Measurements from ENCODE around the gene XNDC1N. TPM values are rescaled to one million over a fixed set of nuclear protein-coding genes. Genes with fewer than 3 reads are reported as not detected.

Gene XNDC1N
- polyA plus RNA-seq, 1 donor from 2014 or later, result 6.3 TPM

DNA sequence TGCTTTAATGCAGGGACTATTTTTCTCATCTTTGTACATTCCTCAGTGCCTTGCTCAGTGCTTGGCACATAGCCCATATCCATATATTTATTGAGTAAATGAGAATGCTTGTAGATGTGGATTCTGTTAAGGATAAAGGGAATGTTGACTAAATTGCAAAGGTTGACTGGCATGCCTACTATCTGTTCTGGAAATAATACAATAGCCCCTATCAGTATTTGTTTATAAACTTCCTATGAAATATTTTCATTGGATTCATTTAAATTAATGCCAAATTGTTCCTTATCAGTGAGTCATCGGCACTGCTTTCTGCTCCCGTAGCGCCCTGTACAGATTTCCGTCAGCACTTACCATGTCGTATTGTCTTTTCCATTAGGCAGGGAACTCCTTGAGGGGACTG lies 8.4 kb upstream of the XNDC1N start:
- Histone ChIP-seq H3K9me3 (ENCODE audit: low read length) (no peaks in the 10 kb centered on the region), H3F3A (ENCODE audit: insufficient read depth, low read length, poor library complexity, severe bottlenecking) (no peaks in the 10 kb centered on the region), H3K4me3 (ENCODE audit: low read length) (no peak overlapping the region), H2AFZ (ENCODE audit: low read depth, low read length) (no peak overlapping the region), H3K27ac (ENCODE audit: low read length) (no peak overlapping the region), H3K27me3 (ENCODE audit: insufficient read depth, low read depth, low read length) (no peaks in the 10 kb centered on the region), H3K36me3 (ENCODE audit: insufficient read depth, low read length) (no peaks in the 10 kb centered on the region), H3K9me2 (ENCODE audit: insufficient read depth, low read length) (no peaks in the 10 kb centered on the region), H3K9ac (ENCODE audit: low read length) (no peak overlapping the region), H3K79me2 (replicated peaks; ENCODE audit: insufficient read depth, low read length) (peaks cover 33% of the 10 kb centered on the region), H3K4me2 (ENCODE audit: low read length) (no peak overlapping the region), H4K20me1 (ENCODE audit: insufficient read depth) (no peaks in the 10 kb centered on the region)
- TF ChIP-seq MXI1 (conservative IDR thresholded peaks at IDR 0.05; ENCODE audit: poor library complexity, severe bottlenecking) (no peak), SMC3 (conservative IDR thresholded peaks at IDR 0.05; ENCODE audit: poor library complexity) (no peak), EZH2 (IDR thresholded peaks at IDR 0.05; ENCODE audit: borderline replicate concordance, insufficient read depth, low read length, poor library complexity, severe bottlenecking) (no peak), POLR2AphosphoS5 (IDR thresholded peaks at IDR 0.05) (no peak), EP300 (conservative IDR thresholded peaks at IDR 0.05; ENCODE audit: poor library complexity, severe bottlenecking) (no peak), RAD21 (conservative IDR thresholded peaks at IDR 0.05) (no peak), TAF1 (IDR thresholded peaks at IDR 0.05; ENCODE audit: low read depth) (no peak)
- TF ChIP-seq, protein P1, sequence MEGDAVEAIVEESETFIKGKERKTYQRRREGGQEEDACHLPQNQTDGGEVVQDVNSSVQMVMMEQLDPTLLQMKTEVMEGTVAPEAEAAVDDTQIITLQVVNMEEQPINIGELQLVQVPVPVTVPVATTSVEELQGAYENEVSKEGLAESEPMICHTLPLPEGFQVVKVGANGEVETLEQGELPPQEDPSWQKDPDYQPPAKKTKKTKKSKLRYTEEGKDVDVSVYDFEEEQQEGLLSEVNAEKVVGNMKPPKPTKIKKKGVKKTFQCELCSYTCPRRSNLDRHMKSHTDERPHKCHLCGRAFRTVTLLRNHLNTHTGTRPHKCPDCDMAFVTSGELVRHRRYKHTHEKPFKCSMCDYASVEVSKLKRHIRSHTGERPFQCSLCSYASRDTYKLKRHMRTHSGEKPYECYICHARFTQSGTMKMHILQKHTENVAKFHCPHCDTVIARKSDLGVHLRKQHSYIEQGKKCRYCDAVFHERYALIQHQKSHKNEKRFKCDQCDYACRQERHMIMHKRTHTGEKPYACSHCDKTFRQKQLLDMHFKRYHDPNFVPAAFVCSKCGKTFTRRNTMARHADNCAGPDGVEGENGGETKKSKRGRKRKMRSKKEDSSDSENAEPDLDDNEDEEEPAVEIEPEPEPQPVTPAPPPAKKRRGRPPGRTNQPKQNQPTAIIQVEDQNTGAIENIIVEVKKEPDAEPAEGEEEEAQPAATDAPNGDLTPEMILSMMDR (IDR thresholded peaks at IDR 0.05; ENCODE audit: poor library complexity, severe bottlenecking), result no peak
- TF ChIP-seq, protein P2, sequence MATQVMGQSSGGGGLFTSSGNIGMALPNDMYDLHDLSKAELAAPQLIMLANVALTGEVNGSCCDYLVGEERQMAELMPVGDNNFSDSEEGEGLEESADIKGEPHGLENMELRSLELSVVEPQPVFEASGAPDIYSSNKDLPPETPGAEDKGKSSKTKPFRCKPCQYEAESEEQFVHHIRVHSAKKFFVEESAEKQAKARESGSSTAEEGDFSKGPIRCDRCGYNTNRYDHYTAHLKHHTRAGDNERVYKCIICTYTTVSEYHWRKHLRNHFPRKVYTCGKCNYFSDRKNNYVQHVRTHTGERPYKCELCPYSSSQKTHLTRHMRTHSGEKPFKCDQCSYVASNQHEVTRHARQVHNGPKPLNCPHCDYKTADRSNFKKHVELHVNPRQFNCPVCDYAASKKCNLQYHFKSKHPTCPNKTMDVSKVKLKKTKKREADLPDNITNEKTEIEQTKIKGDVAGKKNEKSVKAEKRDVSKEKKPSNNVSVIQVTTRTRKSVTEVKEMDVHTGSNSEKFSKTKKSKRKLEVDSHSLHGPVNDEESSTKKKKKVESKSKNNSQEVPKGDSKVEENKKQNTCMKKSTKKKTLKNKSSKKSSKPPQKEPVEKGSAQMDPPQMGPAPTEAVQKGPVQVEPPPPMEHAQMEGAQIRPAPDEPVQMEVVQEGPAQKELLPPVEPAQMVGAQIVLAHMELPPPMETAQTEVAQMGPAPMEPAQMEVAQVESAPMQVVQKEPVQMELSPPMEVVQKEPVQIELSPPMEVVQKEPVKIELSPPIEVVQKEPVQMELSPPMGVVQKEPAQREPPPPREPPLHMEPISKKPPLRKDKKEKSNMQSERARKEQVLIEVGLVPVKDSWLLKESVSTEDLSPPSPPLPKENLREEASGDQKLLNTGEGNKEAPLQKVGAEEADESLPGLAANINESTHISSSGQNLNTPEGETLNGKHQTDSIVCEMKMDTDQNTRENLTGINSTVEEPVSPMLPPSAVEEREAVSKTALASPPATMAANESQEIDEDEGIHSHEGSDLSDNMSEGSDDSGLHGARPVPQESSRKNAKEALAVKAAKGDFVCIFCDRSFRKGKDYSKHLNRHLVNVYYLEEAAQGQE (IDR thresholded peaks at IDR 0.05; ENCODE audit: borderline replicate concordance), result no peak

DNA sequence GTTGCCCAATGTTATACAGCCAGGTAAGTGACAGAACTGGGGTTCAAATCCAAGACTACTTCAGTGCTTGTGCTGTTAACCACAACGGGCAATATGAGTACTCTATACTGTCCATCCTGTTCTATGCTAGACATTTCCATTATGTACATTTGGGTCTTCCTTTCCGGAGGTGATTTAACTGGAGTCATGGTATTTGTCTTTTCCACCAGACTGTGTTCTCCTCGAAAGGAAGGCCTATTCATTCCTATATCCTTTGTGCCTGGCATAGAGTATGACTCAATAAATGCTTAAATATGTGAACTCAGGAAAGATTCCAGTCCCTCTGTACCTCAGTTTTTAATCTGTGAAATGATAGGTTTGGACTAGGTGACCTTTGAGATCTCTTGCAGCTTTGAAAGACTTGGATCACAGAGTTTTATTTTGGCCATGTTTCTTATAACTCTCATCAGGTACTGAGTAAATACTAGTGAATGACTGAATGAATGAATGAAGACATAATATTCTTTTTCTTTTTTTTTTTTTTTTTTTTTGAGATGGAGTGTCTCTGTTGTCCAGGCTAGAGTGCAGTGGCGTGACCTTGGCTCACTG lies 7.0 kb upstream of the XNDC1N start:
- no peaks in the 10 kb centered on the region for H3F3A ChIP-seq (ENCODE audit: insufficient read depth, low read length, poor library complexity, severe bottlenecking)
- no peak for TF ChIP-seq EP300 (conservative IDR thresholded peaks at IDR 0.05; ENCODE audit: poor library complexity, severe bottlenecking)
- TF ChIP-seq, protein P2 (IDR thresholded peaks at IDR 0.05; ENCODE audit: borderline replicate concordance), result no peak
- TF ChIP-seq RAD21 (conservative IDR thresholded peaks at IDR 0.05), result no peak
- TF ChIP-seq TAF1 (IDR thresholded peaks at IDR 0.05; ENCODE audit: low read depth), result no peak
- no peak for TF ChIP-seq POLR2AphosphoS5 (IDR thresholded peaks at IDR 0.05)
- TF ChIP-seq, protein P1 (IDR thresholded peaks at IDR 0.05; ENCODE audit: poor library complexity, severe bottlenecking), result no peak
- no peak for TF ChIP-seq EZH2 (IDR thresholded peaks at IDR 0.05; ENCODE audit: borderline replicate concordance, insufficient read depth, low read length, poor library complexity, severe bottlenecking)
- no peak for TF ChIP-seq MXI1 (conservative IDR thresholded peaks at IDR 0.05; ENCODE audit: poor library complexity, severe bottlenecking)
- no peak for TF ChIP-seq SMC3 (conservative IDR thresholded peaks at IDR 0.05; ENCODE audit: poor library complexity)
- H4K20me1 ChIP-seq (ENCODE audit: insufficient read depth), result no peaks in the 10 kb centered on the region
- H3K4me3 ChIP-seq (ENCODE audit: low read length), result no peak overlapping the region
- no peaks in the 10 kb centered on the region for H3K9me3 ChIP-seq (ENCODE audit: low read length)
- H3K36me3 ChIP-seq (ENCODE audit: insufficient read depth, low read length), result no peaks in the 10 kb centered on the region
- H3K9me2 ChIP-seq (ENCODE audit: insufficient read depth, low read length), result no peaks in the 10 kb centered on the region
- no peak overlapping the region for H3K9ac ChIP-seq (ENCODE audit: low read length)
- no peak overlapping the region for H3K27ac ChIP-seq (ENCODE audit: low read length)
- H3K4me2 ChIP-seq (ENCODE audit: low read length), result no peak overlapping the region
- no peak overlapping the region for H2AFZ ChIP-seq (ENCODE audit: low read depth, low read length)
- no peaks in the 10 kb centered on the region for H3K27me3 ChIP-seq (ENCODE audit: insufficient read depth, low read depth, low read length)
- H3K79me2 ChIP-seq (replicated peaks; ENCODE audit: insufficient read depth, low read length), result peaks cover 47% of the 10 kb centered on the region
